HL-60 (cell line): Measurements from ENCODE around the gene ELAVL4.

Experiments
- DNase-seq, 2 experiments: peaks; one replicate each; pipeline ENCODE4 v3.0.0-alpha.2; 2010 to 2020; ENCODE audit warnings: low read depth in 1 of 2, low spot score in 1 of 2
- H3K27ac ChIP-seq: fragments of 250-450 bp; sonication (Bioruptor Pico); replicated peaks from 2 replicates; pipeline ENCODE4 v1.5.1; 2020; ENCODE audit warnings: mild to moderate bottlenecking, moderate library complexity
- H3K27me3 ChIP-seq: fragments of 250-450 bp; sonication (Bioruptor Pico); 2 replicates; pipeline ENCODE4 v1.5.1; 2021; ENCODE audit warnings: mild to moderate bottlenecking, moderate library complexity; ENCODE audit not compliant: insufficient read depth, poor library complexity, severe bottlenecking
- H3K4me3 ChIP-seq: replicated peaks from 2 replicates; pipeline ENCODE4 v1.5.1; 2011; ENCODE audit warnings: mild to moderate bottlenecking, control low read depth, low read length; ENCODE audit not compliant: insufficient read depth
- CTCF ChIP-seq: IDR thresholded peaks from one replicate; pipeline ENCODE4 v1.5.1; 2011; ENCODE audit warnings: low read length, control low read depth, inconsistent platforms; ENCODE audit not compliant: insufficient read depth
- GABPA ChIP-seq: IDR thresholded peaks from 2 replicates; pipeline ENCODE4 v1.6.1; 2012; ENCODE audit warnings: low read depth
- POLR2AphosphoS5 ChIP-seq: IDR thresholded peaks from 2 replicates; pipeline ENCODE4 v1.6.1; 2012; ENCODE audit warnings: low read depth
- REST ChIP-seq: IDR thresholded peaks from 2 replicates; pipeline ENCODE4 v1.6.1; 2012; ENCODE audit warnings: low read depth; ENCODE audit not compliant: insufficient replicate concordance
- SPI1 ChIP-seq: IDR thresholded peaks from 2 replicates; pipeline ENCODE4 v1.6.1; 2012; ENCODE audit warnings: low read depth, mild to moderate bottlenecking, borderline replicate concordance

ELAVL4 gene

GRCh38 chr1:50097791-50098190, 10.9 kb upstream of the ELAVL4 start:
- no peak for DNase-seq
- H3K4me3 ChIP-seq, result no peak overlapping the region
- TF ChIP-seq REST (no peak), SPI1 (no peak), CTCF (no peak), POLR2AphosphoS5 (no peak), GABPA (no peak)
- H3K27ac ChIP-seq, result no peak overlapping the region
- H3K27me3 ChIP-seq, result no peaks in the 10 kb centered on the region

- no peak for DNase-seq
- H3K27me3 ChIP-seq, result no peaks in the 10 kb centered on the region
- no peak overlapping the region for H3K4me3 ChIP-seq
- TF ChIP-seq POLR2AphosphoS5 (no peak), GABPA (no peak), CTCF (no peak), REST (no peak), SPI1 (no peak)
- no peak overlapping the region for H3K27ac ChIP-seq
Observed at GRCh38 chr1:50098591-50099021, 10.1 kb upstream of the ELAVL4 start.

GRCh38 chr1:50099654-50100053, 9.1 kb upstream of the ELAVL4 start:
- no peaks in the 10 kb centered on the region for H3K27me3 ChIP-seq
- H3K4me3 ChIP-seq, result no peak overlapping the region
- DNase-seq, result no peak
- TF ChIP-seq POLR2AphosphoS5, result no peak
- no peak for TF ChIP-seq SPI1
- no peak for TF ChIP-seq REST
- TF ChIP-seq GABPA, result no peak
- TF ChIP-seq CTCF, result no peak
- H3K27ac ChIP-seq, result no peak overlapping the region
